ENCODE measurements around the gene SPAG16.

DNA sequence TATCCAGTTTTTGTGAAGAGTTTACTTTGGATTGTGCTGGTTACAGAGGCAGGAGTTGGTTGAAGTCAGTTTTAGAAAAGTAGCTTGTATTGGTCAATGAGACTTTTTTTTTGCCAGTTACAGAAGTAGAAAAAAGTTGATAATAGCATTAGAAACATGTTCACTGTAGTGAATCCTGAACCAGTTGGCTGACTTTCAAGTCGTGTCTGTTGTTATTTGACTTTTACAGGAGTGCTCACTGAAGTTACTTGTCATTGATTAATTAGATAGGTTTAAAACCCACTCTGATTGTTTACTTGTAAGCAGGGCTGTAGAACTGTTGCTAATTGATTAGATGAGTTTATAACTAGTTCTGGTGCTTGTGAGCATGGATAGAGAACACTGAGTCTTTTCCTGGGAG, 814.5 kb downstream of the SPAG16 start:
- TF ChIP-seq, protein P1, sequence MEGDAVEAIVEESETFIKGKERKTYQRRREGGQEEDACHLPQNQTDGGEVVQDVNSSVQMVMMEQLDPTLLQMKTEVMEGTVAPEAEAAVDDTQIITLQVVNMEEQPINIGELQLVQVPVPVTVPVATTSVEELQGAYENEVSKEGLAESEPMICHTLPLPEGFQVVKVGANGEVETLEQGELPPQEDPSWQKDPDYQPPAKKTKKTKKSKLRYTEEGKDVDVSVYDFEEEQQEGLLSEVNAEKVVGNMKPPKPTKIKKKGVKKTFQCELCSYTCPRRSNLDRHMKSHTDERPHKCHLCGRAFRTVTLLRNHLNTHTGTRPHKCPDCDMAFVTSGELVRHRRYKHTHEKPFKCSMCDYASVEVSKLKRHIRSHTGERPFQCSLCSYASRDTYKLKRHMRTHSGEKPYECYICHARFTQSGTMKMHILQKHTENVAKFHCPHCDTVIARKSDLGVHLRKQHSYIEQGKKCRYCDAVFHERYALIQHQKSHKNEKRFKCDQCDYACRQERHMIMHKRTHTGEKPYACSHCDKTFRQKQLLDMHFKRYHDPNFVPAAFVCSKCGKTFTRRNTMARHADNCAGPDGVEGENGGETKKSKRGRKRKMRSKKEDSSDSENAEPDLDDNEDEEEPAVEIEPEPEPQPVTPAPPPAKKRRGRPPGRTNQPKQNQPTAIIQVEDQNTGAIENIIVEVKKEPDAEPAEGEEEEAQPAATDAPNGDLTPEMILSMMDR (IDR thresholded peaks at IDR 0.05): no peak
- TF ChIP-seq POLR2A (IDR thresholded peaks at IDR 0.05): no peak

Measured in heart left ventricle (tissue), 13 donors.